Fibroblast of skin of abdomen (primary cell): ENCODE results near the gene FAM163A.
"Not testable (repeated sequence)": the region's sequence is repeated elsewhere in the genome, so short reads cannot be mapped to it uniquely, and the experiment has no call there.

Source experiments
- DNase-seq: peaks from one replicate; pipeline ENCODE4 v3.0.0-alpha.2; 2013

FAM163A gene

GRCh38 chr1:179794669-179795068 lies 51.6 kb downstream of the FAM163A start:
- DNase-seq, result peak; percentile 28

GRCh38 chr1:179798213-179798863 lies 55.2 kb downstream of the FAM163A start:
- DNase-seq, result no peak

- no peak for DNase-seq
Observed at GRCh38 chr1:179798864-179799516, 55.9 kb downstream of the FAM163A start.

- no peak for DNase-seq
Observed at GRCh38 chr1:179800481-179800880, 57.4 kb downstream of the FAM163A start.

- DNase-seq, result no peak
Observed at GRCh38 chr1:179803104-179803503, 60.0 kb downstream of the FAM163A start.

GRCh38 chr1:179803918-179804317 lies 60.8 kb downstream of the FAM163A start:
- DNase-seq, result no peak

GRCh38 chr1:179804417-179804816 lies 61.3 kb downstream of the FAM163A start:
- not testable (repeated sequence) for DNase-seq

- no peak for DNase-seq
Observed at GRCh38 chr1:179805291-179806195, 62.5 kb downstream of the FAM163A start.

GRCh38 chr1:179806333-179806732 lies 63.2 kb downstream of the FAM163A start:
- no peak for DNase-seq

GRCh38 chr1:179807291-179807690 lies 64.2 kb downstream of the FAM163A start:
- no peak for DNase-seq

GRCh38 chr1:179807691-179808485 lies 64.8 kb downstream of the FAM163A start:
- peak; percentile 31 for DNase-seq

- no peak for DNase-seq
Observed at GRCh38 chr1:179808503-179808902, 65.4 kb downstream of the FAM163A start.

GRCh38 chr1:179809506-179810366 lies 66.6 kb downstream of the FAM163A start:
- peak; percentile 62 for DNase-seq

- no peak for DNase-seq
Observed at GRCh38 chr1:179810367-179810715, 67.2 kb downstream of the FAM163A start.

GRCh38 chr1:179812501-179813292 lies 69.6 kb downstream of the FAM163A start:
- DNase-seq, result no peak

- DNase-seq, result no peak
Observed at GRCh38 chr1:179813626-179814545, 70.8 kb downstream of the FAM163A start.

- no peak for DNase-seq
Observed at GRCh38 chr1:179814546-179814838, 71.4 kb downstream of the FAM163A start.

GRCh38 chr1:179815641-179816040 lies 72.5 kb downstream of the FAM163A start:
- no peak for DNase-seq

- DNase-seq, result no peak
Observed at GRCh38 chr1:179816196-179816960, 73.3 kb downstream of the FAM163A start.
